Measurements from ENCODE around the gene CIITA.

GRCh38 chr16:10876799-10877341 lies at the start of gene CIITA:
- TF ChIP-seq CTCF (IDR thresholded peaks at IDR 0.05) (no peak), POLR2AphosphoS5 (IDR thresholded peaks at IDR 0.05) (no peak), POLR2A (IDR thresholded peaks at IDR 0.05) (no peak)
